Measurements from ENCODE around the gene TRUB2. TPM values are rescaled to one million over a fixed set of nuclear protein-coding genes. Genes with fewer than 3 reads are reported as not detected.

TRUB2 gene
- total and polyA plus RNA-seq, 2 donors (not counting 3 experiments of a cell fraction or from before 2014, with no cell fraction given) = 21.1 to 39.3 TPM

DNA sequence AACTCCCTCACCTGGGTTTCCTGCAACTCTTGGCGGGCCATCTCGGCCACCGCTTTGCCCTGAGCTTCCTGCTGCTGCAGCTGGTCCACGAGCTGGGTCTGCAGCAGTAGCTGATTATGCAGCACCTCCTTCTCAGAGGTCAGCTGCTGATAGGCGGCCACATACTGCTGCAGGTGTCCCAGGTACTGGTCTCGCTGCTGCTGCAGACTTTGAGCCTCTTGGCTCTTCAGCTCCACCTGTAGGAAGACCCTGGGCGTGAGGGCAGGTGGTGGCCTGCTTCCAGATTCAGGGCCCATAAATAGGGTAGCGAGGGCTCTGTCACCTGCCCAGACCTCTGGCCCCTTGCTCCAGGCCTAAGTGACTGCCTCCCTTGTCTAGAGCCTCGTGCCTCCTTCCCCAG lies 63.1 kb downstream of the TRUB2 start:
- Histone ChIP-seq H3K27me3 (ENCODE audit: control insufficient read depth in 2 of 2, insufficient read depth in 2 of 2, low read length in 2 of 2) (no peaks in the 10 kb centered on the region), H3K9ac (replicated peaks; ENCODE audit: extremely low read depth, insufficient read depth, low read length) (no peak overlapping the region), H3K9me1 (replicated peaks; ENCODE audit: control insufficient read depth, extremely low read depth, insufficient read depth, low read length) (no peaks in the 10 kb centered on the region), H3K79me2 (ENCODE audit: control insufficient read depth, insufficient read depth, low read length) (no peaks in the 10 kb centered on the region), H3K4me1 (ENCODE audit: control insufficient read depth, extremely low read depth, insufficient read depth, low read length) (no peaks in the 10 kb centered on the region), H2AFZ (ENCODE audit: low read depth, low read length) (no peak overlapping the region), H4K20me1 (replicated peaks; ENCODE audit: control insufficient read depth, extremely low read depth, insufficient read depth, low read length) (no peaks in the 10 kb centered on the region), H3K4me3 (replicated peaks in 1 of 3; ENCODE audit: insufficient read depth in 1 of 3, low read depth in 1 of 3, low read length in 3 of 3) (no peak overlapping the region), H3K9me3 (replicated peaks; ENCODE audit: control insufficient read depth, insufficient read depth, low read length) (no peaks in the 10 kb centered on the region), H3K4me2 (ENCODE audit: insufficient read depth, low read length) (no peak overlapping the region), H3K36me3 (ENCODE audit: control insufficient read depth in 2 of 2, extremely low read depth in 1 of 2, insufficient read depth in 2 of 2, low read length in 2 of 2) (peaks cover 6 to 54% of the 10 kb centered on the region in 2 experiments), H3K27ac (ENCODE audit: insufficient read depth, low read depth, low read length) (no peak overlapping the region)
- CTCF ChIA-PET = no interaction called here
- no peak for FAIRE-seq
- dilution Hi-C loops (cut with MboI; ENCODE audit: extremely low pct_ligation_motif_present, low sequenced_read_pairs) = no loop called here
- no peak for TF ChIP-seq MYC (IDR thresholded peaks at IDR 0.05; ENCODE audit: low read depth, low read length)
- no peak for TF ChIP-seq POLR2AphosphoS5 (IDR thresholded peaks at IDR 0.05; ENCODE audit: insufficient read depth, low read depth, low read length)
- TF ChIP-seq, protein P1, sequence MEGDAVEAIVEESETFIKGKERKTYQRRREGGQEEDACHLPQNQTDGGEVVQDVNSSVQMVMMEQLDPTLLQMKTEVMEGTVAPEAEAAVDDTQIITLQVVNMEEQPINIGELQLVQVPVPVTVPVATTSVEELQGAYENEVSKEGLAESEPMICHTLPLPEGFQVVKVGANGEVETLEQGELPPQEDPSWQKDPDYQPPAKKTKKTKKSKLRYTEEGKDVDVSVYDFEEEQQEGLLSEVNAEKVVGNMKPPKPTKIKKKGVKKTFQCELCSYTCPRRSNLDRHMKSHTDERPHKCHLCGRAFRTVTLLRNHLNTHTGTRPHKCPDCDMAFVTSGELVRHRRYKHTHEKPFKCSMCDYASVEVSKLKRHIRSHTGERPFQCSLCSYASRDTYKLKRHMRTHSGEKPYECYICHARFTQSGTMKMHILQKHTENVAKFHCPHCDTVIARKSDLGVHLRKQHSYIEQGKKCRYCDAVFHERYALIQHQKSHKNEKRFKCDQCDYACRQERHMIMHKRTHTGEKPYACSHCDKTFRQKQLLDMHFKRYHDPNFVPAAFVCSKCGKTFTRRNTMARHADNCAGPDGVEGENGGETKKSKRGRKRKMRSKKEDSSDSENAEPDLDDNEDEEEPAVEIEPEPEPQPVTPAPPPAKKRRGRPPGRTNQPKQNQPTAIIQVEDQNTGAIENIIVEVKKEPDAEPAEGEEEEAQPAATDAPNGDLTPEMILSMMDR (IDR thresholded peaks at IDR 0.05; ENCODE audit: extremely low read depth in 1 of 2, insufficient read depth in 1 of 2, low read depth in 1 of 2, low read length in 2 of 2) = no peak
- no peak for TF ChIP-seq JUN (IDR thresholded peaks at IDR 0.05; ENCODE audit: borderline replicate concordance, insufficient read depth, insufficient read length, low read depth)
- TF ChIP-seq FOS (IDR thresholded peaks at IDR 0.05; ENCODE audit: borderline replicate concordance, insufficient read depth, low read length) = no peak
- no peak for TF ChIP-seq POLR2A (IDR thresholded peaks at IDR 0.05; ENCODE audit: low read depth, low read length)
- TF ChIP-seq, protein P2, sequence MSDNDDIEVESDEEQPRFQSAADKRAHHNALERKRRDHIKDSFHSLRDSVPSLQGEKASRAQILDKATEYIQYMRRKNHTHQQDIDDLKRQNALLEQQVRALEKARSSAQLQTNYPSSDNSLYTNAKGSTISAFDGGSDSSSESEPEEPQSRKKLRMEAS (IDR thresholded peaks at IDR 0.05; ENCODE audit: insufficient read depth, insufficient read length) = no peak
- TF ChIP-seq GATA2 (IDR thresholded peaks at IDR 0.05; ENCODE audit: insufficient read depth, insufficient read length, low read depth, low read length) = no peak
- no peak for TF ChIP-seq EZH2 (IDR thresholded peaks at IDR 0.05; ENCODE audit: borderline replicate concordance, low read depth, low read length, severe bottlenecking)
- POLR2A ChIA-PET = no interaction called here
- no TSS peak for BruUV-seq (replicated peaks)
- intact Hi-C loops (cut with micrococcal nuclease) = no loop called here
- DNase-seq (ENCODE audit: low read depth, low spot score) = no peak

Measured in endothelial cell of umbilical vein (primary cell).